Activated CD8-positive, alpha-beta memory T cell treated with anti-CD3 and anti-CD28 coated beads for 36 hours (primary cell): ENCODE measurements around the gene RHEB. TPM values are rescaled to one million over a fixed set of nuclear protein-coding genes. Genes with fewer than 3 reads are reported as not detected.

ENCODE experiments used
- CTCF ChIA-PET: fragments of 350-600 bp; sonication (Branson Sonifier 250); formaldehyde crosslinking; loops from one replicate; lab custom pipeline; 2021; ENCODE audit warnings: antibody characterized with exemption; lab: Charles Lee
- POLR2A ChIA-PET: fragments of 350-600 bp; sonication (Branson Sonifier 250); formaldehyde crosslinking; loops from one replicate; lab custom pipeline; 2021; ENCODE audit warnings: antibody characterized with exemption; lab: Charles Lee
- total RNA-seq, 2 experiments: library from RNA; stranded (reverse); gene quantifications; one replicate each; pipeline ENCODE4 v1.2.3, GENCODE V29; 2021

The RHEB gene
- 10 to 100 TPM; 49.4 to 51.2 TPM for total RNA-seq

- ChIA-PET CTCF (interaction anchor here (0.9 to 1.4 kb wide), 3 partner anchors 22 to 237 kb away, joined by 3 to 4 read pairs (median 3); no protein-coding TSS in a partner anchor), POLR2A (interaction anchor here (0.9 to 1.1 kb wide), 3 partner anchors 111 to 167 kb away, joined by 3 to 7 read pairs (median 3); no protein-coding TSS in a partner anchor)
These were observed at the start of gene RHEB for GRCh38 chr7:151519765-151520418. RHEB (minus strand) TSS chr7:151519895; CDS start chr7:151519511, 384 bp downstream.

GRCh38 chr7:151566897-151567320 lies 47.2 kb upstream of the RHEB start:
- ChIA-PET CTCF (no interaction called here), POLR2A (no interaction called here)

- CTCF ChIA-PET = no interaction called here
- POLR2A ChIA-PET = no interaction called here
These were observed 45.8 kb upstream of the RHEB start for GRCh38 chr7:151565541-151565940.

GRCh38 chr7:151560243-151560642 lies 40.5 kb upstream of the RHEB start:
- ChIA-PET POLR2A (no interaction called here), CTCF (no interaction called here)

- ChIA-PET POLR2A (no interaction called here), CTCF (no interaction called here)
These were observed 40.0 kb upstream of the RHEB start for GRCh38 chr7:151559557-151560183.

GRCh38 chr7:151558575-151558974 lies 38.9 kb upstream of the RHEB start:
- CTCF ChIA-PET = no interaction called here
- POLR2A ChIA-PET = no interaction called here

- ChIA-PET POLR2A (no interaction called here), CTCF (interaction anchor here (0.5 kb wide), 1 partner anchor 64 kb away, joined by 3 read pairs; no protein-coding TSS in a partner anchor)
These were observed 36.9 kb upstream of the RHEB start for GRCh38 chr7:151556592-151556991.

GRCh38 chr7:151553356-151553755 lies 33.7 kb upstream of the RHEB start:
- ChIA-PET POLR2A (no interaction called here), CTCF (interaction anchor here (0.5 kb wide), 1 partner anchor 79 kb away, joined by 3 read pairs; no protein-coding TSS in a partner anchor)

GRCh38 chr7:151552352-151553028 lies 32.8 kb upstream of the RHEB start:
- ChIA-PET POLR2A (no interaction called here), CTCF (interaction anchor here (1.0 kb wide), 1 partner anchor 8 kb away, joined by 3 read pairs; no protein-coding TSS in a partner anchor)

GRCh38 chr7:151551820-151552219 lies 32.1 kb upstream of the RHEB start:
- ChIA-PET POLR2A (no interaction called here), CTCF (no interaction called here)

GRCh38 chr7:151550656-151551286 lies 31.1 kb upstream of the RHEB start:
- POLR2A ChIA-PET = no interaction called here

GRCh38 chr7:151549644-151550043 lies 29.9 kb upstream of the RHEB start:
- CTCF ChIA-PET = interaction anchor here (0.7 kb wide), 1 partner anchor 417 kb away, joined by 4 read pairs; no protein-coding TSS in a partner anchor

More at GRCh38 chr7:151550656-151551286, 31.1 kb upstream of the RHEB start:
- CTCF ChIA-PET = no interaction called here

GRCh38 chr7:151549083-151549482 lies 29.4 kb upstream of the RHEB start:
- ChIA-PET CTCF (no interaction called here), POLR2A (no interaction called here)

More at GRCh38 chr7:151549644-151550043, 29.9 kb upstream of the RHEB start:
- POLR2A ChIA-PET = no interaction called here

GRCh38 chr7:151544183-151544582 lies 24.5 kb upstream of the RHEB start:
- POLR2A ChIA-PET = no interaction called here
- CTCF ChIA-PET = interaction anchor here (0.9 kb wide), 1 partner anchor 8 kb away, joined by 3 read pairs; no protein-coding TSS in a partner anchor

- ChIA-PET POLR2A (no interaction called here), CTCF (no interaction called here)
These were observed 23.0 kb upstream of the RHEB start for GRCh38 chr7:151542606-151543130.

GRCh38 chr7:151541709-151542499 lies 22.2 kb upstream of the RHEB start:
- ChIA-PET POLR2A (no interaction called here), CTCF (interaction anchor here (0.9 kb wide), 1 partner anchor 21 kb away, joined by 3 read pairs; no protein-coding TSS in a partner anchor)

GRCh38 chr7:151540146-151540545 lies 20.5 kb upstream of the RHEB start:
- CTCF ChIA-PET = no interaction called here
- POLR2A ChIA-PET = no interaction called here

GRCh38 chr7:151539088-151539671 lies 19.5 kb upstream of the RHEB start:
- CTCF ChIA-PET = interaction anchor here (0.6 kb wide), 1 partner anchor 17 kb away, joined by 3 read pairs; no protein-coding TSS in a partner anchor

More at GRCh38 chr7:151539088-151539671, 19.5 kb upstream of the RHEB start:
- POLR2A ChIA-PET = no interaction called here
